NCI-H187 treated with DMSO at 0.1 percent for 48 hours (cell line): ENCODE measurements around the gene SEL1L.
"Not testable (repeated sequence)": the region's sequence is repeated elsewhere in the genome, so short reads cannot be mapped to it uniquely, and the experiment has no call there.

Source experiments
- DNase-seq: peaks from one replicate; lab custom pipeline; 2025; lab: John Stamatoyannopoulos, UW

The SEL1L gene

GRCh38 chr14:81525129-81525528 lies 8.5 kb downstream of the SEL1L start:
- DNase-seq, result no peak

DNA sequence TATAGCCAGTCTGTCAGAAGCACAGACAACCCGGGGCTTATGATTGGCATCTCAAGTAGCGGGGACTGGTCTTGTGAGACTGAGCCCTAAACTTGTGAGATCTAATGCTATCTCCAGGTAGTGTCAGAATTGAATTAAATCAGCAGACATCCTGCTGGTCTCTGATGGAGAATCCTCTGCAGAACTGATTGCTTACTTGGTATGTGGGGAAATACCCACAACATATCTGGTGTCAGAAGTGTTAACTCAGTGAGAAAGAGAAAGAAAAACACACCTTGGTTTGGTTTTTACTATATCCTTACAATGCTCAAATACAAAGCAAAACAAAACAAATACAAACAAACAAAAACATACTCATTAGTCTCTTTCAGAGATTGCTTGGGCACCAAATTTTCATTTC lies 10.0 kb downstream of the SEL1L start:
- DNase-seq, result no peak

- DNase-seq, result no peak
Observed at GRCh38 chr14:81523016-81523415, 10.6 kb downstream of the SEL1L start.

GRCh38 chr14:81521356-81521755 lies 12.3 kb downstream of the SEL1L start:
- no peak for DNase-seq

GRCh38 chr14:81519200-81520011 lies 14.2 kb downstream of the SEL1L start:
- DNase-seq, result no peak

DNA sequence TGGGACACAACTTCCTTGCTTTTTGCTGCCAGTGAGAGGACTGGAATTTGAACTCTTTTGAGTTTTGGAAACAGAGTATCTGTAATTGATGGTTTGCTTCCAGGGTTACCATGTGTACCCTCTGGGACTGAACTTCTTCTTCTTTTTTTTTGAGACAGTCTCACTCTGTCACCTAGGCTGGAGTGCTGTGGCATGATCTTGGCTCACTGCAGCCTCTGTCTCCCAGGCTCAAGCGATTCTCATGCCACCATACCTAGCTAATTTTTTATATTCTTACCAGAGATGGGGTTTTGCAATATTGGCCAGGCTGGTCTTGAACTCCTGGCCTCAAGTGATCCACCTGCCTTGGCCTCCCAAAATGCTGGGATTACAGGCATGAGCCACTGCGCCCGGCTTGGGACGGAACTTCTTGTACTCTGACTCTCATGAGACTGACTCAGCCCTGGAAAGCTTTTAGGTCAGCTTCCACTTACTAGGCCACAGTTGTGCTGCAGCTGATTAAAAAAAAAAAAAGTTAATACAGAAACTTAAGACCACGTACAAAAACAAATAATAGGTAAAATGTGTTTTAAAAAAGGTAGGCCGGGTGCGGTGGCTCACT lies 15.8 kb downstream of the SEL1L start:
- no peak for DNase-seq

DNA sequence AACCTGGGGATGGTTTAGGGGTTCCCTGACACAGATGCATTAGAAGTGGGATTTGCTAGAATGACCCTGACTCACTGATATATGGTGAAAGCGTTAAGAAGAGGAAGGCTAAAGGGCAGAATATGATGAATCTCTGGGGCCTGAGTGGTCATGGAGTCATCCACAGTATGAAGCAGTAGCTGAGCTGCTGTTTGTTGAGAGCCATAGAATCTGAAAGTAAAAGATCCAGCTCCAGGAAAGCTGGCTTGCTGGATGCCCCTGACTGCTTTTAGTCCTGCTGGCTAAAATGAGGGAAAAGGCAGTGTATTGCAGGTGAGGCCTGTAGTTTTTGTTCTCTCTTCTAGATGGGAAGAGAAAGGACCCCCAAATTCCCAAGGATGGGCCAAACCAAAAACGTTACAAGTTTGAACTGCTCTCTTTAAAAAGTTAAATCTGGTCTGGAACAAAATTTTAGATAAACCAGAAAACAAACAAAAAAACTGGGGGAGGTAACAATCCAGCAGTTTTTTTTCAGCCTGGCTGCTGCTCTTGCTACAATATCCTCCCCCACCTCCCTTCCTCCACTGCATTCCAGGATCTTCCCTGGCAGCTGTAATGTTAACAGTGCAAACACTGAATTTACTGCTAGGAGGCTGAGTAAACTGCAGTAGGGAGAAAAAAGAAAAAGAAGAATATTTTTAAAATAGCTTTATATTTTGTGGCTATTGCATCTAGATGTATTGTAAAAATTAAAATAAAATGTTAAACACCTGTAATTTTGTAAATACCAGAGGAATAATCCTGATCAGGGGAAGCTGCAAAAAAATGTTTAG lies 16.5 kb downstream of the SEL1L start:
- DNase-seq, result no peak

- DNase-seq, result not testable (repeated sequence)
Observed at GRCh38 chr14:81515927-81516326, 17.7 kb downstream of the SEL1L start.

DNA sequence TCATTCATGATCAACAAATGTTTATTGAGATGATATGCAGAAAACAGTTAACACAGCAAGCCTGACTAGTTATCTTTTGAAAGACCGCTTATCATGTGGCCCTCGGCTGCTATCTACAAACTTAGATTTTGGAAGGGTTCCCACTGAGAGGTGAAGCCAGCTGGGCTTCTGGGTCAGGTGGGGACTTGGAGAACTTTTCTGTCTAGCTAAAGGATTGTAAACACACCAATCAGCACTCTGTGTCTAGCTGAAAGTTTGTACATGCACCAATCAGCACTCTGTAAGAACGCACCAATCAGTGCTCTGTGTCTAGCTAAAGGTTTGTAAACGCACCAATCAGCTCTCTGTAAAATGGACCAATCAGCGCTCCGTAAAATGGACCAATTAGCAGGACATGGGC lies 20.8 kb downstream of the SEL1L start:
- not testable (repeated sequence) for DNase-seq

DNA sequence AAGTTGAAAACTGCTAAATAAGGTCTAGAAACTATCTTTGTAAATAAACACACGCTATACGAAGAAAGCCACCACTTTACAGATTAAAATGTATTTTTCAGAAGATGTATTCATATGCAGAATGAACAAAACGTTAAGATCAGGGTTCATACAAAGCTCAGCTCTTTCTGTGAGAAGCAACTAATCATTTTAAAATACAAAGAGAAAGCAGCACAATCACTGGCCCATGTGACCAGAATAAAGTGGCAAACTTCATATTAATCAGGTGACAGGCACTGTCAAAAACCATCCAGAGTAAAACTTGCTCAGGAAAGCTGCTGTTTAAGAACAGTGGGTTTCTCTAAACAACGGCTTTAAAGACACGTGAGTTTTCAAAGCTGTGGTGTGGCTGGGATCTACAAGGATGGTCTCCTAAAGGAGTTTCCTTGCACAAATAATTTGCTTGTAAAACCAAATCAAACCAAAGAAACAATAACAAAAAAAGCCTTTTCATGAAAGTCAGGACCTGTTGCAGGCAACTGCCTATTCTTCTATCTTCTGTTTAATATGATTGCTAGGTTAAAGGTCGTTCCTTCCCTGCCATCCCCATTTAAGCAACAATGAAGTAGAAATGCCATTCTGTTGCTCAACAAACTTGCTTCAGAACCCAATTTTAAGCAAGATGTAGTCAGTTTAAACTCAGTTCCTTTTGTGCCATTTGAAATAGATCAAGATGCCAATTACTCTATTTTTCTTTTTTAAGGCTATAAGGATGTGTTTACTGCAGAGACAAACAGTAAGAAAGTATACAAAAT lies 22.3 kb downstream of the SEL1L start:
- DNase-seq, result no peak

GRCh38 chr14:81509838-81510452 lies 23.7 kb downstream of the SEL1L start:
- peak; percentile 2 for DNase-seq

- DNase-seq, result no peak
Observed at GRCh38 chr14:81509321-81509720, 24.3 kb downstream of the SEL1L start.

GRCh38 chr14:81506487-81506886 lies 27.2 kb downstream of the SEL1L start:
- DNase-seq, result no peak

- no peak for DNase-seq
Observed at GRCh38 chr14:81504864-81505263, 28.8 kb downstream of the SEL1L start.

DNA sequence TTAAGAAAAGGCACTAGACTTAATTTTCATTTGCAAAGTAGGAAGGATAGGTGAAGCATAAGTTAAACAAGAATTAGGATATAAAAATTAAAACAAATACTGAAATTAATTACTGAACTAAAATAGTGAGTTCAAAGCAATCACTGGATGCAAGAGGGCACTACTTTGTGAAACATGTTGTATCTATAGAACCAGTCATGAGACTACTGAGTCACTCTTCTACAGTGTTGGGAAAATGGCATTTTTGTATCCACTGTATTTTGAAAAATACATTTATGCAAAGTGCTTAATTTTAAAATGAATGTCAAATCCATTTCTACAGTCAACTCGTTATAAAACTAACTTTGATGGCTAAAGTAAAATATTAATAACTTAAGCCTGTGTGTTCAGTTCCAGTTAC lies 47.9 kb downstream of the SEL1L start:
- no peak for DNase-seq

DNA sequence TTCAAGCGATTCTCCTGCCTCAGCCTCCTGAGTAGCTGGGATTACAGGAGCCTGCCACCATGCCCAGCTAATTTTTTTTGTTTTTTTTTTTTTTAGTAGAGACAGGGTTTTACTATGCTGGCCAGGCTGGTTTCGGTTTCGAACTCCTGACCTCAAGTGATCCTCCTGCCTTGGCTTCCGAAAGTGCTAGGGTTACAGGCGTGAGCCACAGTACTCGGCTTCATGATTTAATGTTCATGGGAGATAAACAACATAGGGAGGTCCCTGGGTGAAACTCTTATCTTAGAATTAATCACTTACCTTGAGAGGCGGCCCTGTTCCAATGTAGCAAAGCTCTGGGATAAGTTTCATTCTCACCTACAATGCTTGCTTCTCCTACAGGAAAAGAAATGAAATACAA lies 48.3 kb downstream of the SEL1L start:
- DNase-seq, result no peak

DNA sequence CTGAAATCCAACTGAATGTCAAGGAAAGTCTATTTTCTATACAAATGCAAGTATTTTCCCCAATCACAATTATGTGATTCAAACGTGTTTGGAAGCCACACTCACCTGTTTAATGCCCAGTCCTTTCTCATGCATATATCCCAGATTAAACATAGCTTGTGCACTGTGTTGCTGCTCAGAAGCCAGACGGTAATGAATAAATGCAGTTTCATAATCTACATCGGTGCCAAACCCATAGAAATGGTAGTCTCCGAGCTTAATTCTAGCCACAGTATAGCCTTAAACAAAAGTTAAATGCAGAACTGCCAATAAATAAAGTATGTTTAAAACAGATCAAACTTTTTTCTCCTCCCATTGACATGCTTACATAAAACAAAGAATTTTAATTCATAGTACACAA lies 49.5 kb downstream of the SEL1L start:
- DNase-seq, result no peak

DNA sequence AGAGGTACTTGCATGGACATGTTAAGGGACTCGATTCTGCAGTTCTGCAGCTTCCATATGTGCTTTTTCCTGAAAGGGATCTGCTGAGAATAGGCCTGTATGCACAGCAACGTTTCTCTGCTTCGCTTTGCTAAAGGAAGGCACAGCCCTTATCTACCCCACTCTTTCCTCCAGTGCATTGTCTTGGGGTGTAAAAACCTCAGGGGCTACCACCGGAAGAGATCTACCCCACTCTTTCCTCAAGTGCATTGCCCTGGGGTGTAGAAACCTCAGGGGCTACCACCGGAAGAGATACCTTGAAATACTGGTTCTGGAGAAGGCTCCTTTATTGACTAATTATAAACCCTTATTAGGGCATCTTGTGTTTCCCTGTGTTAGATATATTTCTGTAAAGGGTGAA lies 52.9 kb downstream of the SEL1L start:
- no peak for DNase-seq

DNA sequence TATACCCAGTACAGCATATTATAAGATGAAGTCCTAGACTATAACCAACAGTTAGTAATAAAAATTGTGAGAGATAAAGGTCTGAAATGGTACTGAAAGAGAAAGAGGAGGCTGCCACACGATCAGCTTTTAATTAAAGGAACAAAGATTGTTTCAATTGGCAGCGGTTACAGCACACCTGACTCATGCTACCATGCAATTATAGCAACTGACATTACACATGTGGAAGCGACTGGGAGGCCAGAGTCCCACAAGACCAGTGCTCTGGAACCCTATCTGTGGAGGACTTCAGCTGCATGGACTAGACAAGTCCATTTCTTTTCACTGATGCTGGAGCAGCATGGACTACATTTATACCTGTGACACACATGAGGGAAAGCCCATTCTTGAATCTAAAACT lies 55.2 kb downstream of the SEL1L start:
- no peak for DNase-seq

DNA sequence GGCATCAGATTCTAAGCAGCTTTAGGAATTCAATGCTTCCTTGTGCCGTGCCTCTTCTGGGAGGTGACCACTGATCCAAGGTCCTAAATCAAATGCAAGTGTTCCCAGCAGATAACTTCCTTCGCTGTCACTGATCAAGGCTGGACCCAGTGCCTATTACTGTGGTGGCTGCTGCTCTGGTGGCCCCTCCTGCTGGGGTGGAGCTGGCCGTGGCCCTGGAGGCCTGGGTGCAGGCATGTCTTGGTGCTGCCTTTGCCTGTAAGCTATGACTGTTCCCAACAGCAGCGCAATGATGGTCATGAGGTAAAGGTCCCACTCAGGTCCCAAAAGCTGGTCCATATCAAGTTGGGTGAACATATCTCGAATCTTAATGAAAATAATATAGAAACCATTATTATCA lies 56.8 kb downstream of the SEL1L start:
- DNase-seq, result no peak

DNA sequence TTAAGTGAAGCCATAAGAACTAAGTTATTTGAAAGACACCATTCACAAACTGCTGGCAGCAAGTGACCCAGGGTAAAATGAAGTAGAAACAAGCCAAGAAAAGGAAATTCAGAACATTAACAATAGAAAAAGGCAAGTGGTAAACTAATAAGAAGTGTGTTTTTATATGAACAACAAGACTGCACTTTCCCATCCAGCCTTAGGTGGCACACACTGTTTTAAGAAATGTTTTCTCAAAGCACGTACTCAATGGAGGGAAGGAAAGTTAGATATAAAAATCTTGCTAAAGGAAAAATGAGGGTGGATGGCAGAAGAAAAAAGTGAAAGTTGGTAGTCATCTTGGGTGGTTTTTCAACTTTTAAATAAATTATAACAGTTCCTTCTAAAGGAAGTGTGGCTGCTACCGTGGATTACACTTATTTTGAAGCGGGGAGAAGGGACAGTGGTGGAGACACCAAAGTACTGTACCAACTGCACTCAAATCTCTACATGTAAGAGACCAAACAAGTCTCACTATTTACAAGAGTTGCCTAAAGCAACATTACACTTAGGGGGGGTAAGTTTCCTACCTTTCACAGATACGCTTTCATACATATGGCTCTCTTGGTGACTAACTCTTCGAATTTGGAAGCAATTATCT lies 58.8 kb downstream of the SEL1L start:
- no peak for DNase-seq
